NOMO-1 treated with dmso at 0.1 percent for 144 hours (cell line): ENCODE measurements around the gene E2F6.

Experiments used
- DNase-seq: peaks from one replicate; lab custom pipeline; 2025; ENCODE audit not compliant: unreplicated experiment; lab: John Stamatoyannopoulos, UW

The E2F6 gene

GRCh38 chr2:11493282-11493681, 27.3 kb upstream of the E2F6 start:
- DNase-seq, result no peak

DNA sequence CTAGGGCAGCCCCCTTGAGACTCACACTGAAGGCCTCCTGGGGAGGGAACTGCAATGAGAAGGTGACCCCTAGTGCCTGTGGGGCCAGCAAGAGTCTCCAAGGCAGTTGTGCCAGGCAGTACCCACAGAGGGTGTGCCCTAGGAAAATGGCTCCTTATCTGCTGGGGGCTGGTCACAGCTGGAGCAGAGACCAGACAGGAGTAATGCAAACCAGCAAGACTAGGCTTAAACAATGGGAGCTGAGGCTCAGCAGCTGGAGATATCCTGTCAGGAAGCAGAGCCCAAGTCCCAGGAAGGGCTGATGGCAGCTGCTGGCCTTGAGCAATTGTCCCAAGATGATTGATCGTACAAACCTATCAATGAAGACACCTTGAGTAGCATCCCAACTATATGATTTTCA, 26.8 kb upstream of the E2F6 start:
- no peak for DNase-seq

GRCh38 chr2:11492244-11492643, 26.3 kb upstream of the E2F6 start:
- no peak for DNase-seq

DNA sequence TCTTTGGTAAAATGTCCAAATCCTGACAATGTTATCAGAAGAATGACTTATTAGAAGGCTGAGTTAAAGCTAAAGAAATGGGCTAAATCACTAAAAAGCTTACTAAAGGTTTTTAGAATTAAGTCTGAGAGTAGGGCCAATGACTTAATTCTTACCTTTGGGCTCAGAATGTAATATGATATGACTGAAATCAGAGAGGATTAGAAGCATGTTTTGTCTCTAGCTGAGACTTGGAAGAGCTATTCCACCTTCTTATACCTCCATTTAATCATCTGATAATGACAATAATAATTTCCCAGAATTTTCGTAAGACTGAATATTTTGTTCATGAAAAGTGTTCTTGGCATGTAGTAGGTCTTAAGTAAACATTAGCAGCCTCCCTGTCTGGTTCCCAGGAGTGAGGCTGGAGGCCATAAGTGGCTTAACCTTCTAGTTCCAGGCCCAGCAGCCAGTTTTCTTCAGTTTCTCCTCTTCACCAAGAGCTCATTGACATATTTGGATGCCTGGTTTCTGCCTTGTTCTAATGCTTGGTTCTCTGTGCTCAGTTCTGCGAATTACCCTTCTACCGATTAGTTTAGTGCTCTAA, 25.5 kb upstream of the E2F6 start:
- DNase-seq, result no peak

DNA sequence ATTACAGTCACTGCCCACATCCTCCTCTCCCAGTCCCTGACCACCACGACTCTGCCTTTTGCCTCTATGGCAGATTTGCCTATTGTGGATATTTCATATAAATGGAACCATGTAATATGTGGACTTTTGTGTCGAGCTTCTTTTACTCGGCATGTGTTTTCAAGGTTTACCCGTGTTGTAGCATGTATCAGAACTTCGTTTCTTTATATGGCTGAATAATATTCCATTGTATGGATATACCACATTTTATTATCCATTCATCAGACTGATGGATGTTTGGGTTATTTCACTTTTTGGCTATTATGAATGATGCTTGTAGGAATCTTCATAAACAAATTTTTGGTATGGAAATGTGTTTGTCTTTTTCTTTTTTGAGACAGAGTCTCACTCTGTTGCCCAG, 24.2 kb upstream of the E2F6 start:
- no peak for DNase-seq

GRCh38 chr2:11488809-11489208, 22.8 kb upstream of the E2F6 start:
- no peak for DNase-seq

- DNase-seq, result no peak
Observed at GRCh38 chr2:11483806-11484617, 18.1 kb upstream of the E2F6 start.

GRCh38 chr2:11482473-11483035, 16.6 kb upstream of the E2F6 start:
- DNase-seq, result no peak

DNA sequence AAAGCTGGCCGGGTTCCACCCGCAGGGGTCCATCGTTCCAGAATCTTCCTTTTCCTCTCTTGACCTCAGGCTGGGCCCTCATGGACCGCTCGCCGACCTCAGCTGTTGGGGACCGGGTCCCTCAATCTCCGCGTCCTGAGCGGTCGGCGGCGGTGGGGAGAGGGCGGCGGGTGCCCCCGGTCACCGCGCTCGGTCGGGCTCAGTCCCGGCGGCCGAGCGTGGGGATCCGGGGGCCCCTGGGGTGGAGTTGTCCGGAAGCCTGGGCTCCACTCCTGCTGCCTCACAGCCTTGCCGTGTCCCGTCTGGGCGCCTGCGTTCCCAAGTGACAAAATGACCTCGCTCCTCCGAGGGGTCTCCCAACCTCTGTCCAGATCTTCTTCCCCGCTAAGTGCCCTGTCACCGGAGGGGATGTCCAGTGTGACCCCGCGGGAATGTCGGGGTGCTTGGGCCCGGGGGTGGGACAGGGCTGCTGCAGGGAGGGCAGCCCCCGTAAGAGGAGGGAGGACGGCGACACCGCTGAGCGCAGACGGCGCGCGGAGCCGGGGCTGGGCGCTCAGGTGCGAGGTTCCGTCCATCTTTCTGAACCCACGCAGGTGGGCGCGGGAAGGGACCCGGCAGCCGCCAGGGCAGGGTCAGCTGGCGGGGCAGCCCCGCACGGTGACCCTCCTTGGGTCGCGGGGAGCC, 16.0 kb upstream of the E2F6 start:
- no peak for DNase-seq

DNA sequence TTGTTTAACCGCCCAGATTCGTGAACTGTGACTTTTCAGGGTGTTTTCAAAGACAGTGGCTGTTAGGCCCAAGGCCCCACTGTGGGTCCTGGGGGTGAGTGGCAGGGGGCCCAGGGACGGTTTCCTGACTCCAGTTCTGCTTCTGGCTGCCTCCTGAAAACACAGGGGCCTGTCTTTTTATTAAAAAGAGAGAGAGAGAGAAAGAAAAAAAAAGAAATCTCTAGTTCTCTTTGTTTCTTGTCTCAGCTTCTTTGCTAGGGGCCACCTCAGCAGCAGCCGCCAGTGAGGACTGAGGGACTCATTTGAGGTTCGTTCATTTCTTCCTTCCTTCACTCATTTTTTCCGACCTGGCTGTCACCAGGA, 15.4 kb upstream of the E2F6 start:
- DNase-seq, result no peak

- DNase-seq, result no peak
Observed at GRCh38 chr2:11480859-11481258, 14.9 kb upstream of the E2F6 start.

DNA sequence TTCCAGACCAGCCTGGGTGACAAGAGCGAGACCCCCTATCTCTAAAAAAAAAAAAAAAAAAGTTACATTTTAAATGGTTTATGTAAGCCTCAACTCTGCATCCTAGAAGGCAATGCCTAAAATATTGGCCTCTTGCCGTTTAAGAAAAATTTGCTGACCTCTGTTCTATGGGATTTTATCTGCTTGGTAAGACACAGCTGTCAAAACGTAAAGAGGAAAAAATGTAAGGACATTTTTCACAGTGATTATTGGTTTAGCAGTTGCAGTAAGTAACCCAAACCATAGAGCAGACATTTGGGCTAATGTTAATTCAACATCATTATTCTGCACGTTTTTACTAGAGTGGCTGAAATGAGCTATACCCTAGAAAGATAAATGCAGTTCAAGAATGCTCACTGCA, 14.4 kb upstream of the E2F6 start:
- DNase-seq, result no peak

- DNase-seq, result no peak
Observed at GRCh38 chr2:11478899-11479605, 13.1 kb upstream of the E2F6 start.

DNA sequence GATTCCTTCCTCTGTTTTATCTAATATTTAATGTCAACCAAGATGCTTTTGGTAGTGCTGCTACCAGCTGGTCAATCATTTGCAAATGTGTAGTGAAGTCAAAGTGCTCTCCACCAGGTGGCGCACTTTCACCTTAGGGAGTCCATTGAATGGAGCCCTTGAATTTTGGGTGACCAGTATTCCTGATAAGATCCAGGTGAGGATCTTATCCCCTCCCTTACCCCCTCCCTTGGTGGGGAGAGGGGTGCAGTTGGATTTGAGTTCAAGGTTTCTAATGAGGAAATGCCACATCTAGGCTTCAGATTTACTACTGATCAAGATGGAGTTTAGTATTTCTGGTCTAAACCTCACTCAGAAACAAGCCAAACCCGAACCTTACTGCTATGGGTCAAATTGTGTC, 12.0 kb upstream of the E2F6 start:
- DNase-seq, result no peak

DNA sequence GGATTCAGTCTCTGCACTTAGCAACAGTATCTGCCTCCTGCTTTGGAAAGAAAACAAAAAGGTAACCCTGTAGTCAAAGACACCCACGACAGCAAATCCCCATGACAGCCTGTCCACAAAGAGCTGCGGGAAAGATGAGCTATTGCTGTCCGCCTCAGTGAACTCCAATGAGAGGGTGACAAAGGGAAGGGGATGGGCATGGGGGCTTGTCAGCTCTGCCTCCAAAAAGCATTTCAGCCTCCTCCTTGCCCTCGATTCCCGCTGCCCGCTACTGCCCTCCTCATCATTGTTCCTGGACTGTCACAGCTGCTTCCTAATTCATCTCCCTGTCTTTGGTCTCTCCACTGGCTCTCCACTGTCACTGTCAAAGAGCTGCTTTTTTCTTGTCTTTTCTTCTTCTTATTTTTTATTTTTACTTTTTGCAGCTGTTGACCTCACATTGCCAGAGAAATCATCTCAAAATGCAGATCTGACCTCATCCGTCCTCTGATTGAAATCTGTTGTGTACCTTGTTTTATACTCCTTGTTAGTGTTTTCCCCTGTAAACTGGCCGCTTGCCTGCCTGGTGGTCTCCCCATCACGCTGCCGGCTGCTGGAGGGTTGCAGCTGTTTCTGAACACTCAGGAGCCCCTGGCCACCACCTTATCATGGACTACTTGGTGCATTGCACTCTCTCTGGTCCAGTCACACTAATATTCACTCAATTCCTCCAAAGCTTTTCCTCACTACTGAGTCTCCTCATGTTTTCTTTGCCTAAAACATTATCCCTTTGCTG, 7.9 kb upstream of the E2F6 start:
- DNase-seq, result no peak

DNA sequence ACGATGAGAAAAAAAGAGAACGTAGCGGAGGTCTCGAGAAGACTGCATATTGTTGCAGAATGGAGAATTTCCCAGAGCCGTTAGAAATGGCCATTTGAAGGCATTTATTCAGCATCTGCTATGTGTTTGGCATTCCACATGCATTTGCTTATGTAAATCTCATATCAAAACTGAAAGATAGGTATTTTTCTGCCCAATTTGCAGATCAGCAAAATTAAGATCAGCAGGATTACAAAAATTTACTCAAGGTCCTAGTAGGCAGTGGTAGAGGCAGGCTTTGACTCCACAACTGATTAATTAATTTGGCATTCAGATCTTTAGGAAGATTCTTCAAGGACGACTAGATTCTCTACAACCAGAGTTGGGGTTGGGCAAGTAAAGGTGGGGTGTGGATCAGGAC, 1.8 kb upstream of the E2F6 start:
- DNase-seq, result no peak

- DNase-seq, result no peak
Observed at GRCh38 chr2:11467129-11467649, 1.2 kb upstream of the E2F6 start.

DNA sequence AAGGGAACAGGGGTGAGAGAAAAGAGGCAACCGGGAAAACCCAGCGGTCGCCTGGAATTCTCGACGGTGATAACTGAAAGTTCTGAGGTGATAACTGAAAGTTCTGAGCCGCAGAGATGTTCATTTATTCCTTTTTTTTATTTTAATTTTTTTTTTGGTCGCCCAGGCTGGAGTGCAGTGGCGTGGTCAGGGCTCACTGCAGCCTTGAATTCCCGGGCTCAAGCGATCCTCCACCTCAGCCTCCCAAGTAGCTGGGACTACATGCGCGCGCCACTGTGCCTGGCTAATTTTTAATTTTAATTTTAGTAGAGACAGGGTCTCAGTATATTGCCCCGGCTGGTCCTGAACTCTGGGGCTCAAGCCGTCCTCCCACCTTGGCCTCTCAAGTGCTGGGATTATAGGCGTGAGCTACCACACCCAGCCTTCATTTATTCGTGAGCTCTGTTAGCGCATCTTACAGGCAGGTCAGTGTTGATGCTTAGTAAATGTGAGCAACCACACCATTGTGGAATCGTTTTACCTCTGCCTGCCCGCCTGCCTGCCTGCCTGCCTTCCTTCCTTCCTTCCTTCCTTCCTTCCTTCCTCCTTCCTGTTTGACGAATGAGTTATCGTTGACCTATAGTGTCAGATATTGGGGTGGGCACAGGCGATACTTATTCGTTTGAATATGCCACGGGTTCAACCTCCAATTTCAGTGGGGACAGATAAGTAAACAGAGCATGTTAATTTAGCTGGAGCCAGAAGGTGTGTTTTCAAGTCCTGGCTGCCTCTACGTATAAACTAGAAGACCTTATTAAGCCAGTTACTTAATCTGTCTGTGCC, 557 bp upstream of the E2F6 start:
- no peak for DNase-seq

- DNase-seq, result no peak
Observed at GRCh38 chr2:11465110-11465484, 864 bp downstream of the E2F6 start.

DNA sequence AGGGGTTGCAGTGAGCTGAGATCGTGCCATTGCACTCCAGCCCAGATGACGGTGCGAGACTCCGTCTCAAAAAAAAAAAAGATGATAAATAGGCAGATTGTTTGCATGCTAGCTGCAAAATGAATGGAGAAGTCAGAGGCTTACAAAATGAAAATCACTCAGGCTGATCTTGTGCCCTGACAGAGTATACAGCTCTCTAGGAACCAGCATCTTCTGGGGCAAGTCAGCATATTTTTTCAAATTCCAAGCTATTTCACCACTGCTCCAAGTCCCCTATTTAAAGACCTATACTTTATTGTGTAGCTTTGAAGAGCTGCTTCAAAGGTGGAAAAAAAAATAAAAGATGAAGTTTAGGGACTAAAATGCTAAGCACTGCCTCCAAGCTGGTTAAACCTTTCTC, 6.1 kb downstream of the E2F6 start:
- DNase-seq, result no peak
